ENCODE data around the gene ADD2.

The ADD2 gene

GRCh38 chr2:70718736-70719135 is 49.3 kb downstream of the ADD2 start:
- DNase-seq = no peak

GRCh38 chr2:70718241-70718640 is 49.8 kb downstream of the ADD2 start:
- DNase-seq = no peak

GRCh38 chr2:70717431-70718038 is 50.5 kb downstream of the ADD2 start:
- DNase-seq = no peak

- DNase-seq = no peak
Observed at GRCh38 chr2:70716951-70717350, 51.0 kb downstream of the ADD2 start.

GRCh38 chr2:70716131-70716743 is 51.8 kb downstream of the ADD2 start:
- no peak for DNase-seq

- DNase-seq = no peak
Observed at GRCh38 chr2:70715071-70715985, 52.7 kb downstream of the ADD2 start.

- no peak for DNase-seq
Observed at GRCh38 chr2:70714141-70714905, 53.7 kb downstream of the ADD2 start.

GRCh38 chr2:70712916-70713315 is 55.1 kb downstream of the ADD2 start:
- DNase-seq = no peak

GRCh38 chr2:70711191-70711590 is 56.8 kb downstream of the ADD2 start:
- no peak for DNase-seq

GRCh38 chr2:70710038-70710690 is 57.8 kb downstream of the ADD2 start:
- DNase-seq = no peak

- no peak for DNase-seq
Observed at GRCh38 chr2:70709275-70710037, 58.5 kb downstream of the ADD2 start.

GRCh38 chr2:70708376-70709199 is 59.4 kb downstream of the ADD2 start:
- no peak for DNase-seq

- DNase-seq = no peak
Observed at GRCh38 chr2:70707706-70708105, 60.3 kb downstream of the ADD2 start.

GRCh38 chr2:70706026-70706795 is 61.8 kb downstream of the ADD2 start:
- no peak for DNase-seq

- DNase-seq = no peak
Observed at GRCh38 chr2:70705160-70705850, 62.7 kb downstream of the ADD2 start.

- DNase-seq = no peak
Observed at GRCh38 chr2:70703900-70704549, 64.0 kb downstream of the ADD2 start.

GRCh38 chr2:70702711-70703395 is 65.1 kb downstream of the ADD2 start:
- no peak for DNase-seq

- no peak for DNase-seq
Observed at GRCh38 chr2:70698847-70699246, 69.2 kb downstream of the ADD2 start.

All from 8988T (cell line).